Endothelial cell of umbilical vein (primary cell): Measurements from ENCODE around the gene TMEM171. TPM values are rescaled to one million over a fixed set of nuclear protein-coding genes. Genes with fewer than 3 reads are reported as not detected.

Experiments used
- BruUV-seq: library from RNA; stranded (reverse); fragments of 400-500 nt; replicated peaks from 2 replicates; lab custom pipeline; 2021; lab: Mats Ljungman, UMichigan
- CTCF ChIA-PET: fragments of 300-600, 350-600 bp; sonication (Branson Sonifier 250); formaldehyde crosslinking; loops from one replicate; lab custom pipeline; 2021; ENCODE audit warnings: antibody characterized with exemption, inconsistent platforms; lab: Charles Lee
- POLR2A ChIA-PET: fragments of 300-600, 350-600 bp; sonication (Branson Sonifier 250); formaldehyde crosslinking; loops from one replicate; lab custom pipeline; 2021; ENCODE audit warnings: antibody characterized with exemption, inconsistent platforms; lab: Charles Lee
- DNase-seq: peaks from one replicate; pipeline ENCODE4 v3.0.0-alpha.2; 2011; ENCODE audit warnings: low read depth, low spot score
- FAIRE-seq: peaks from 2 replicates; lab custom pipeline; 2011; peaks lifted over from hg19 to GRCh38; lab: Jason Lieb, UNC
- H2AFZ ChIP-seq: 2 replicates; pipeline ENCODE4 v1.6.0; 2012; ENCODE audit warnings: low read depth, low read length, control low read depth, inconsistent platforms
- H3K27ac ChIP-seq: 2 replicates; pipeline ENCODE4 v1.5.1; 2011; ENCODE audit warnings: low read depth, mild to moderate bottlenecking, control low read depth, low read length, moderate library complexity; ENCODE audit not compliant: insufficient read depth
- H3K27me3 ChIP-seq, 2 experiments: 2 replicates each; pipeline versions ENCODE4 v1.6.0 to v1.6.1; 2011; ENCODE audit warnings: low read length in 2 of 2, mixed read lengths in 1 of 2; ENCODE audit not compliant: control insufficient read depth in 2 of 2, insufficient read depth in 2 of 2
- H3K36me3 ChIP-seq, 2 experiments: 2 replicates in 1 of 2; 3 replicates in 1 of 2; pipeline ENCODE4 v1.5.1; 2011; ENCODE audit warnings: low read length in 2 of 2, mild to moderate bottlenecking in 1 of 2, moderate library complexity in 1 of 2; ENCODE audit not compliant: control insufficient read depth in 2 of 2, insufficient read depth in 2 of 2; ENCODE audit errors: extremely low read depth in 1 of 2
- H3K4me1 ChIP-seq: 3 replicates; pipeline ENCODE4 v1.5.1; 2011; ENCODE audit warnings: mild to moderate bottlenecking, low read length; ENCODE audit not compliant: control insufficient read depth, insufficient read depth; ENCODE audit errors: extremely low read depth
- H3K4me2 ChIP-seq: 2 replicates; pipeline ENCODE4 v1.6.1; 2011; ENCODE audit warnings: low read length, control low read depth, mixed read lengths; ENCODE audit not compliant: insufficient read depth
- H3K4me3 ChIP-seq, 3 experiments: fragments of 200-600 bp in 1 of 3; sonication (generic), shearing (Covaris generic) in 1 of 3; replicated peaks in 1 of 3; 2 replicates each; pipeline ENCODE4 v1.5.1; 2011 to 2016; ENCODE audit warnings: control low read depth in 3 of 3, low read length in 3 of 3, mild to moderate bottlenecking in 2 of 3, inconsistent platforms in 1 of 3, low read depth in 1 of 3, moderate library complexity in 1 of 3; ENCODE audit not compliant: insufficient read depth in 1 of 3
- H3K79me2 ChIP-seq: 2 replicates; pipeline ENCODE4 v1.6.0; 2012; ENCODE audit warnings: low read length, inconsistent platforms; ENCODE audit not compliant: control insufficient read depth, insufficient read depth
- H3K9ac ChIP-seq: replicated peaks from 2 replicates; pipeline ENCODE3; 2011; ENCODE audit warnings: low read length, control low read depth; ENCODE audit not compliant: insufficient read depth; ENCODE audit errors: extremely low read depth
- H3K9me1 ChIP-seq: replicated peaks from 3 replicates; pipeline ENCODE4 v1.6.0; 2011; ENCODE audit warnings: mild to moderate bottlenecking, low read length; ENCODE audit not compliant: control insufficient read depth, insufficient read depth; ENCODE audit errors: extremely low read depth
- H3K9me3 ChIP-seq: replicated peaks from 2 replicates; pipeline ENCODE4 v1.5.1; 2012; ENCODE audit warnings: low read length, inconsistent platforms; ENCODE audit not compliant: control insufficient read depth, insufficient read depth
- H4K20me1 ChIP-seq: replicated peaks from 2 replicates; pipeline ENCODE3; 2011; ENCODE audit warnings: mild to moderate bottlenecking, low read length; ENCODE audit not compliant: control insufficient read depth, insufficient read depth; ENCODE audit errors: extremely low read depth
- CTCF ChIP-seq, 2 donors: IDR thresholded peaks; 1 replicate in 1 of 2; 2 replicates in 1 of 2; pipeline ENCODE4 v1.5.1; 2011; ENCODE audit warnings: low read length in 2 of 2, mild to moderate bottlenecking in 2 of 2, moderate library complexity in 2 of 2, control low read depth in 1 of 2, inconsistent platforms in 1 of 2, low read depth in 1 of 2; ENCODE audit not compliant: insufficient read depth in 1 of 2; ENCODE audit errors: extremely low read depth in 1 of 2
- EZH2 ChIP-seq: IDR thresholded peaks from 2 replicates; pipeline ENCODE4 v1.6.1; 2012; ENCODE audit warnings: borderline replicate concordance, low read depth, mild to moderate bottlenecking, moderate library complexity, low read length, inconsistent platforms; ENCODE audit not compliant: severe bottlenecking
- FOS ChIP-seq: IDR thresholded peaks from 2 replicates; pipeline ENCODE4 v1.6.1; 2011; ENCODE audit warnings: mild to moderate bottlenecking, low read length, moderate library complexity, borderline replicate concordance; ENCODE audit not compliant: insufficient read depth
- GATA2 ChIP-seq: IDR thresholded peaks from 2 replicates; pipeline ENCODE4 v1.7.0; 2011; ENCODE audit warnings: low read depth, mild to moderate bottlenecking, moderate library complexity, mixed read lengths, low read length; ENCODE audit not compliant: insufficient read length, insufficient read depth
- JUN ChIP-seq: IDR thresholded peaks from 2 replicates; pipeline ENCODE4 v1.6.1; 2011; ENCODE audit warnings: borderline replicate concordance, low read depth; ENCODE audit not compliant: insufficient read length, insufficient read depth
- MAX ChIP-seq: IDR thresholded peaks from 2 replicates; pipeline ENCODE4 v1.6.1; 2011; ENCODE audit not compliant: insufficient read depth, insufficient read length
- MYC ChIP-seq: IDR thresholded peaks from one replicate; pipeline ENCODE4 v1.6.1; 2011; ENCODE audit warnings: mild to moderate bottlenecking, low read depth, low read length
- POLR2A ChIP-seq: IDR thresholded peaks from 2 replicates; pipeline ENCODE4 v1.6.1; 2012; ENCODE audit warnings: low read depth, mild to moderate bottlenecking, control low read depth, low read length
- POLR2AphosphoS5 ChIP-seq: IDR thresholded peaks from 2 replicates; pipeline ENCODE4 v1.6.1; 2012; ENCODE audit warnings: low read depth, mild to moderate bottlenecking, control low read depth, low read length, moderate library complexity; ENCODE audit not compliant: insufficient read depth
- dilution Hi-C: fragments of 300-500 bp; cut with MboI; formaldehyde crosslinking; loops from one replicate; pipeline ENCODE4 v1.15.0; 2019; ENCODE audit warnings: low sequenced_read_pairs; ENCODE audit not compliant: extremely low pct_ligation_motif_present
- intact Hi-C: fragments of 100-400 bp; cut with micrococcal nuclease; formaldehyde crosslinking; loops from one replicate; pipeline ENCODE4 v1.10.0; 2022
- polyA plus RNA-seq, 4 experiments: library from polyadenylated mRNA; depleted of rRNA in 3 of 4; stranded (reverse) in 3 of 4; unstranded in 1 of 4; fragments of >200 nt; gene quantifications; 2 replicates each; pipeline versions ENCODE4 v1.2.1 to v1.2.3, GENCODE V29; 2011 to 2012; ENCODE audit warnings: missing spikeins in 1 of 4
- total RNA-seq: library from RNA; stranded (reverse); gene quantifications from 2 replicates; pipeline ENCODE4 v1.2.3, GENCODE V29; 2021

Gene TMEM171
- total and polyA plus RNA-seq, 2 donors (not counting 3 experiments of a cell fraction or from before 2014, with no cell fraction given): 5.6 to 11.7 TPM

GRCh38 chr5:73129143-73129542 is 8.8 kb downstream of the TMEM171 start:
- no peak for TF ChIP-seq EZH2
- no peak for TF ChIP-seq FOS
- TF ChIP-seq GATA2: no peak
- no peak for TF ChIP-seq MAX
- no peak for TF ChIP-seq JUN
- no peak for TF ChIP-seq POLR2A
- TF ChIP-seq POLR2AphosphoS5: no peak
- no peak for TF ChIP-seq CTCF (IDR thresholded peaks at IDR 0.05; ENCODE audit: extremely low read depth in 1 of 2, insufficient read depth in 1 of 2, low read depth in 1 of 2, low read length in 2 of 2)
- no peak for TF ChIP-seq MYC
- POLR2A ChIA-PET: no interaction called here
- no peak for FAIRE-seq

More at GRCh38 chr5:73129143-73129542, 8.8 kb downstream of the TMEM171 start:
- dilution Hi-C loops (no loop called here), intact Hi-C loops (no loop called here)
- CTCF ChIA-PET: no interaction called here
- H3K9me1 ChIP-seq: no peaks in the 10 kb centered on the region
- no peaks in the 10 kb centered on the region for H4K20me1 ChIP-seq
- no peak overlapping the region for H3K4me2 ChIP-seq
- no peak overlapping the region for H3K4me3 ChIP-seq
- no peaks in the 10 kb centered on the region for H3K27me3 ChIP-seq
- no peaks in the 10 kb centered on the region for H3K9me3 ChIP-seq
- H2AFZ ChIP-seq: no peak overlapping the region
- no TSS peak for BruUV-seq
- H3K79me2 ChIP-seq: peaks cover 1% of the 10 kb centered on the region
- H3K36me3 ChIP-seq: no peaks in the 10 kb centered on the region
- H3K27ac ChIP-seq: no peak overlapping the region
- no peaks in the 10 kb centered on the region for H3K4me1 ChIP-seq
- H3K9ac ChIP-seq: no peak overlapping the region
- DNase-seq: no peak
